HepG2 (cell line): ENCODE data around the gene ERO1A. TPM values are rescaled to one million over a fixed set of nuclear protein-coding genes. Genes with fewer than 3 reads are reported as not detected.

Source experiments
- ARID2 ChIP-seq: sonication (generic); formaldehyde crosslinking; IDR thresholded peaks from 2 replicates; pipeline ENCODE4 v1.8.1; 2022; ENCODE audit warnings: mild to moderate bottlenecking, missing genetic modification reagents, borderline replicate concordance
- BCL6 ChIP-seq: IDR thresholded peaks from 2 replicates; pipeline ENCODE4 v1.6.1; 2016; ENCODE audit warnings: missing genetic modification reagents, missing compliant biosample characterization
- BRD4 ChIP-seq: sonication (generic); formaldehyde crosslinking; IDR thresholded peaks from 2 replicates; pipeline ENCODE4 v1.4.0; 2020; ENCODE audit warnings: missing genetic modification reagents
- CC2D1A ChIP-seq: sonication (generic); formaldehyde crosslinking; IDR thresholded peaks from 2 replicates; pipeline ENCODE4 v1.8.1; 2023; ENCODE audit warnings: mild to moderate bottlenecking, missing genetic modification reagents
- HIVEP1 ChIP-seq: sonication (generic); formaldehyde crosslinking; IDR thresholded peaks from 2 replicates; pipeline ENCODE4 v1.4.0; 2020; ENCODE audit warnings: mild to moderate bottlenecking, missing genetic modification reagents
- JDP2 ChIP-seq: sonication (generic); formaldehyde crosslinking; IDR thresholded peaks from 2 replicates; pipeline ENCODE4 v1.8.1; 2022; ENCODE audit warnings: missing genetic modification reagents, borderline replicate concordance
- KLF6 ChIP-seq: IDR thresholded peaks from 2 replicates; pipeline ENCODE4 v1.8.0; 2016; ENCODE audit warnings: missing biosample characterization, missing genetic modification reagents
- KMT2A ChIP-seq: sonication (generic); formaldehyde crosslinking; IDR thresholded peaks from 2 replicates; pipeline ENCODE4 v1.4.0; 2020; ENCODE audit warnings: missing genetic modification reagents
- MED1 ChIP-seq: sonication (generic); formaldehyde crosslinking; IDR thresholded peaks from 2 replicates; pipeline ENCODE4 v1.4.0; 2020; ENCODE audit warnings: missing genetic modification reagents
- MLLT10 ChIP-seq: sonication (generic); formaldehyde crosslinking; IDR thresholded peaks from 2 replicates; pipeline ENCODE4 v1.4.0; 2020; ENCODE audit warnings: missing genetic modification reagents
- NFIC ChIP-seq: IDR thresholded peaks from 2 replicates; pipeline ENCODE4 v1.6.1; 2012; ENCODE audit warnings: mild to moderate bottlenecking, low read length, inconsistent platforms
- PRPF4 ChIP-seq: fragments of 200-400 bp; formaldehyde crosslinking; IDR thresholded peaks from 2 replicates; pipeline ENCODE4 v1.6.1; 2016; ENCODE audit warnings: low read length, low read depth; ENCODE audit not compliant: poor library complexity, severe bottlenecking
- SMAD1 ChIP-seq: sonication (generic); formaldehyde crosslinking; IDR thresholded peaks from 2 replicates; pipeline ENCODE4 v1.4.0; 2020; ENCODE audit warnings: missing genetic modification reagents, low read depth, mild to moderate bottlenecking, borderline replicate concordance
- SMAD9 ChIP-seq: sonication (generic); formaldehyde crosslinking; IDR thresholded peaks from 2 replicates; pipeline ENCODE4 v1.5.1; 2020; ENCODE audit warnings: mild to moderate bottlenecking, missing genetic modification reagents
- U2AF2 ChIP-seq: fragments of 200-400 bp; formaldehyde crosslinking; IDR thresholded peaks from 2 replicates; pipeline ENCODE4 v1.6.1; 2017; ENCODE audit warnings: low read depth, mild to moderate bottlenecking, low read length
- YEATS4 ChIP-seq: sonication (generic); formaldehyde crosslinking; IDR thresholded peaks from 2 replicates; pipeline ENCODE4 v1.4.0; 2020; ENCODE audit warnings: missing genetic modification reagents, borderline replicate concordance
- YY1 ChIP-seq: IDR thresholded peaks from 2 replicates; pipeline ENCODE4 v1.6.1; 2011; ENCODE audit warnings: low read length, low read depth, moderate library complexity, mild to moderate bottlenecking; ENCODE audit not compliant: insufficient read depth, insufficient replicate concordance
- ZFP37 ChIP-seq: sonication (generic); formaldehyde crosslinking; IDR thresholded peaks from 2 replicates; pipeline ENCODE4 v1.4.0; 2020; ENCODE audit warnings: missing genetic modification reagents, borderline replicate concordance
- ZNF136 ChIP-seq: sonication (generic); formaldehyde crosslinking; IDR thresholded peaks from 2 replicates; pipeline ENCODE4 v1.8.1; 2022; ENCODE audit warnings: low read depth, mild to moderate bottlenecking, moderate library complexity, missing genetic modification reagents
- ZNF333 ChIP-seq: sonication (generic); formaldehyde crosslinking; IDR thresholded peaks from 2 replicates; pipeline ENCODE4 v1.4.0; 2020; ENCODE audit warnings: mild to moderate bottlenecking, missing genetic modification reagents, borderline replicate concordance
- ZNF547 ChIP-seq: sonication (generic); formaldehyde crosslinking; IDR thresholded peaks from 2 replicates; pipeline ENCODE4 v1.5.1; 2020; ENCODE audit warnings: mild to moderate bottlenecking, missing genetic modification reagents
- ZNF644 ChIP-seq: IDR thresholded peaks from 2 replicates; pipeline ENCODE4 v1.6.1; 2016; ENCODE audit warnings: low read depth
- ZNF709 ChIP-seq: sonication (generic); formaldehyde crosslinking; IDR thresholded peaks from 2 replicates; pipeline ENCODE4 v1.5.0; 2020; ENCODE audit warnings: mild to moderate bottlenecking, missing genetic modification reagents
- ZNF713 ChIP-seq: sonication (generic); formaldehyde crosslinking; IDR thresholded peaks from 2 replicates; pipeline ENCODE4 v1.4.0; 2020; ENCODE audit warnings: mild to moderate bottlenecking, missing genetic modification reagents
- polyA plus RNA-seq, 8 experiments: library from polyadenylated mRNA; depleted of rRNA in 3 of 8; stranded (reverse) in 7 of 8; unstranded in 1 of 8; fragments of >200 nt; fragmentation: Illumina TruSeq in 4 of 8; extraction: Trizol in 4 of 8; gene quantifications; 2 replicates each; pipeline versions ENCODE4 v1.2.1 to v1.2.3, GENCODE V29; 2011 to 2016; ENCODE audit warnings: low read depth in 4 of 8, missing spikeins in 1 of 8, mixed read lengths in 1 of 8; ENCODE audit not compliant: insufficient read depth in 1 of 8
- total RNA-seq, 5 experiments: library from RNA; depleted of rRNA; stranded (reverse); fragments of >200 nt; fragmentation: Illumina TruSeq; extraction: Trizol; gene quantifications; 2 replicates each; pipeline ENCODE4 v1.2.3, GENCODE V29; 2016; ENCODE audit warnings: low read depth in 1 of 5
- TF ChIP-seq, protein P1 (sequence below): sonication (generic); formaldehyde crosslinking; IDR thresholded peaks from 2 replicates; pipeline ENCODE4 v1.8.1; 2023; ENCODE audit warnings: mild to moderate bottlenecking, missing genetic modification reagents
- TF ChIP-seq, protein P2 (sequence below), 2 experiments: IDR thresholded peaks; 2 replicates each; pipeline ENCODE4 v1.6.1; 2011 to 2012; ENCODE audit warnings: low read length in 2 of 2, borderline replicate concordance in 1 of 2, low read depth in 1 of 2, mild to moderate bottlenecking in 1 of 2, moderate library complexity in 1 of 2

ERO1A gene
- total and polyA plus RNA-seq, 2 of the 13 experiments (the other 11 are each of a cell fraction or from before 2014, with no cell fraction given), result 60.3 to 137 TPM

DNA sequence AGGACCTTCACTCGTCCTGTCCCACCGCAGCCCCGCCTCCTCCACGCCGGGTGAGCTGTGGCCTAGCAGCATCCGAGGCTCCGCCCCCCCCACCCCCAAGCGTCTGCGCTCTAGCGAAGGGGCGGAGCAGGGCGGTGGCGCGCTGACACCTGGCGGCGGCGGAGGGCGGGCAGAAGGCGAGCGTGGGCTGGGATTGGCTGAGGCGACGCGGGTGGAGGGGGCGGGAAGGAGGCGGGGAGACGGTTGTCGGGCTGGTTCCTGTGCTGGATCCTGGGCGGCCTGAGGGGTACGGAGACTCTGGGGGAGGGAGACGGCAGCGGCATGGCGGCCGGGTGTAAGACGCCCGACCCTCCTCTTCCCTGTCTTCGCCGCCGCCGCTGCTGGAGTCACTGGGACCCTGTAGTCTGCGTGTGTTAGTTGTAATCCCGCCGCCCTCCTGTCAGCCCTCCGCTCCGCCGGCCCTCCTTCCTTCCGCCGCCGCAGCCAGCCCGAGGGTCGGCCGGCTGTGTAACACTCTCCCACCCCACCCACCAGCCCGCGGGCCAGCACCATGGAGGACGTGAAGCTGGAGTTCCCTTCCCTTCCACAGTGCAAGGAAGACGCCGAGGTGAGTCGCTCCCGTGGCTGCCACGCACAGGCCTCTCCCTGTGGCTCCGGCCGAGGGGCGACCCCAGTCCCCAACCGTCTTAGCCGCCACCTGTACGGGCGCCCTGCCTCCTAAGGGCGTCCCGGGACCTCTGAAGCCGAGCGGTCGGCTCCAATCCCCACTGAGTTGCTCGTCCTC, 34.8 kb upstream of the ERO1A start, which contains the start of gene STYX (continued):
- no peak for TF ChIP-seq CC2D1A (CRISPR knock-in tag)
- no peak; the same call in 1 of the 2 replicates for TF ChIP-seq BRD4 (CRISPR knock-in tag)
- no peak for TF ChIP-seq JDP2 (CRISPR knock-in tag)
- TF ChIP-seq, protein P1, sequence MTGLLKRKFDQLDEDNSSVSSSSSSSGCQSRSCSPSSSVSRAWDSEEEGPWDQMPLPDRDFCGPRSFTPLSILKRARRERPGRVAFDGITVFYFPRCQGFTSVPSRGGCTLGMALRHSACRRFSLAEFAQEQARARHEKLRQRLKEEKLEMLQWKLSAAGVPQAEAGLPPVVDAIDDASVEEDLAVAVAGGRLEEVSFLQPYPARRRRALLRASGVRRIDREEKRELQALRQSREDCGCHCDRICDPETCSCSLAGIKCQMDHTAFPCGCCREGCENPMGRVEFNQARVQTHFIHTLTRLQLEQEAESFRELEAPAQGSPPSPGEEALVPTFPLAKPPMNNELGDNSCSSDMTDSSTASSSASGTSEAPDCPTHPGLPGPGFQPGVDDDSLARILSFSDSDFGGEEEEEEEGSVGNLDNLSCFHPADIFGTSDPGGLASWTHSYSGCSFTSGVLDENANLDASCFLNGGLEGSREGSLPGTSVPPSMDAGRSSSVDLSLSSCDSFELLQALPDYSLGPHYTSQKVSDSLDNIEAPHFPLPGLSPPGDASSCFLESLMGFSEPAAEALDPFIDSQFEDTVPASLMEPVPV (CRISPR knock-in tag), result peak; percentile 38; the same call in 1 of the 2 replicates
- peak; percentile 52 for TF ChIP-seq MED1 (CRISPR knock-in tag)
- TF ChIP-seq MLLT10 (CRISPR knock-in tag), result no peak
- TF ChIP-seq YEATS4 (CRISPR knock-in tag), result peak; percentile 68; the same call in 1 of the 2 replicates
- no peak for TF ChIP-seq ZNF136
- 0 out of 2 replicates have a peak, but pooled peaks have one; percentile 66 for TF ChIP-seq ZNF333 (CRISPR knock-in tag)
- 0 out of 2 replicates have a peak, but pooled peaks have one; percentile 26 for TF ChIP-seq ZNF547 (CRISPR knock-in tag)
- no peak for TF ChIP-seq ZNF709 (CRISPR knock-in tag)
- TF ChIP-seq U2AF2, result no peak
- no peak for TF ChIP-seq ZNF644 (CRISPR knock-in tag)
- no peak for TF ChIP-seq ZNF713
- no peak for TF ChIP-seq NFIC
- no peak for TF ChIP-seq PRPF4
- TF ChIP-seq SMAD1 (CRISPR knock-in tag), result no peak
- peak; percentile 72 for TF ChIP-seq KMT2A
- TF ChIP-seq SMAD9, result no peak; the same call in 1 of the 2 replicates
- no peak for TF ChIP-seq HIVEP1 (CRISPR knock-in tag)
- TF ChIP-seq, protein P2, sequence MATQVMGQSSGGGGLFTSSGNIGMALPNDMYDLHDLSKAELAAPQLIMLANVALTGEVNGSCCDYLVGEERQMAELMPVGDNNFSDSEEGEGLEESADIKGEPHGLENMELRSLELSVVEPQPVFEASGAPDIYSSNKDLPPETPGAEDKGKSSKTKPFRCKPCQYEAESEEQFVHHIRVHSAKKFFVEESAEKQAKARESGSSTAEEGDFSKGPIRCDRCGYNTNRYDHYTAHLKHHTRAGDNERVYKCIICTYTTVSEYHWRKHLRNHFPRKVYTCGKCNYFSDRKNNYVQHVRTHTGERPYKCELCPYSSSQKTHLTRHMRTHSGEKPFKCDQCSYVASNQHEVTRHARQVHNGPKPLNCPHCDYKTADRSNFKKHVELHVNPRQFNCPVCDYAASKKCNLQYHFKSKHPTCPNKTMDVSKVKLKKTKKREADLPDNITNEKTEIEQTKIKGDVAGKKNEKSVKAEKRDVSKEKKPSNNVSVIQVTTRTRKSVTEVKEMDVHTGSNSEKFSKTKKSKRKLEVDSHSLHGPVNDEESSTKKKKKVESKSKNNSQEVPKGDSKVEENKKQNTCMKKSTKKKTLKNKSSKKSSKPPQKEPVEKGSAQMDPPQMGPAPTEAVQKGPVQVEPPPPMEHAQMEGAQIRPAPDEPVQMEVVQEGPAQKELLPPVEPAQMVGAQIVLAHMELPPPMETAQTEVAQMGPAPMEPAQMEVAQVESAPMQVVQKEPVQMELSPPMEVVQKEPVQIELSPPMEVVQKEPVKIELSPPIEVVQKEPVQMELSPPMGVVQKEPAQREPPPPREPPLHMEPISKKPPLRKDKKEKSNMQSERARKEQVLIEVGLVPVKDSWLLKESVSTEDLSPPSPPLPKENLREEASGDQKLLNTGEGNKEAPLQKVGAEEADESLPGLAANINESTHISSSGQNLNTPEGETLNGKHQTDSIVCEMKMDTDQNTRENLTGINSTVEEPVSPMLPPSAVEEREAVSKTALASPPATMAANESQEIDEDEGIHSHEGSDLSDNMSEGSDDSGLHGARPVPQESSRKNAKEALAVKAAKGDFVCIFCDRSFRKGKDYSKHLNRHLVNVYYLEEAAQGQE (IDR thresholded peaks at IDR 0.05; ENCODE audit: borderline replicate concordance in 1 of 2, low read depth in 1 of 2, low read length in 2 of 2), result no peak; a peak in 1 of 4 replicates
- peak; percentile 55; the same call in 1 of the 2 replicates for TF ChIP-seq KLF6
- no peak for TF ChIP-seq BCL6 (CRISPR knock-in tag)
- no peak for TF ChIP-seq ZFP37
- TF ChIP-seq YY1, result peak; percentile 86
- no peak for TF ChIP-seq ARID2
